GM18520 (cell line): ENCODE results near the gene ASCL2.
"Not testable (repeated sequence)": the region's sequence is repeated elsewhere in the genome, so short reads cannot be mapped to it uniquely, and the experiment has no call there.

Experiments
- ATAC-seq: cut with Tn5 transposase; IDR thresholded peaks from one replicate; pipeline ENCODE4 v1.9.1; 2021; ENCODE audit not compliant: unreplicated experiment

Gene ASCL2

GRCh38 chr11:2298795-2299761 lies 28.7 kb upstream of the ASCL2 start:
- no peak for ATAC-seq

DNA sequence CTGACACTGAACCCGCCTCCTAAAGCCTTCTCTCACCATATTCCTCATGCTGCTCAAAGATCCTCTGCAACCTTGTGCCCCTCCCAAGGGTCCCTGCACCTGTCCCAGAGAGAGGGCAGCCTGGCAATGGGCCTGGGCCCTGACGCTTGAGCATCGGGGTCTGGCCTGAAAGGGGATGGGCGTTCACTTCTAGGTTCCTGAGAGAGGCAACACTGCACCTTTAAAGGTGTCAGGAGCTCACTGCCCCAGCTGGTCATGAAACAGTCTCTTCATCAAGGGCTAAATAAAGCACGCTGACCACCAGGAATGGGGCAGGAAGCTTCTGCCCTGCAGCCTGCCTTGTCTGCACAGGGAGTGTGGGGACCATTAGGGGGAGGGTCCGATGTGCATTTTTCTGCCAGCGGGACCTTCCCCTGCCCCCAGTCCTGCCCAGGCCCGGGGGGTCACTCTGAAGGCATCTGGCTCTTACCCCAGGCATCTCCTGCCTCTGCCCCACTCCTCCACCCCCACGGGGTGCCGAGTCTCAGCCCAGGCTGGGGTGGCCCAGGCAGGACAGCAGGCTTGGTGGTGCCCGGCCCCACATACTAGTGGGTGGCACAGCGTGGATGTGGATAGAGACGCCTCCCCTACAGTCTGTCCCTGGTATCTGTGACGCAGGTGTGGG lies 27.9 kb upstream of the ASCL2 start:
- no peak for ATAC-seq

DNA sequence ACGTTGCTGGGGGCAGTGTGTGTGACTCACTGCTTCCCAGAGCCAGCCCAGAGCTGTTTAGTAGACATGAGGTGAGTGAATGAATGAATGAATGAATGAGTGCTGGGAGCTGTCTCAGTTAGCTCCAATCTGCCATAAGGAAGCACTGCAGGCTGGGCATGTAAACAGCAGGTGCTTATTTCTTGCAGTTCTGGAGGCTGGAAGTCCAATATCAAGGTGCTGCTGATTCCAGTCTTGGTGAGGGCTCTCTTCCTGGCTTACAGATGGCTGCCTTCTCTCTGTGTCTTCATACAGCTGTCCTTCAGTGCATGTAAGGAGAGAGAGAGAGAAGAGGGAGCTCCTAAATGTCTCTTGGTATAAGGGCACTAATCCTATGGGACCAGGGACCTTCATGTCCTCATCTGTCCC lies 27.2 kb upstream of the ASCL2 start:
- no peak for ATAC-seq

DNA sequence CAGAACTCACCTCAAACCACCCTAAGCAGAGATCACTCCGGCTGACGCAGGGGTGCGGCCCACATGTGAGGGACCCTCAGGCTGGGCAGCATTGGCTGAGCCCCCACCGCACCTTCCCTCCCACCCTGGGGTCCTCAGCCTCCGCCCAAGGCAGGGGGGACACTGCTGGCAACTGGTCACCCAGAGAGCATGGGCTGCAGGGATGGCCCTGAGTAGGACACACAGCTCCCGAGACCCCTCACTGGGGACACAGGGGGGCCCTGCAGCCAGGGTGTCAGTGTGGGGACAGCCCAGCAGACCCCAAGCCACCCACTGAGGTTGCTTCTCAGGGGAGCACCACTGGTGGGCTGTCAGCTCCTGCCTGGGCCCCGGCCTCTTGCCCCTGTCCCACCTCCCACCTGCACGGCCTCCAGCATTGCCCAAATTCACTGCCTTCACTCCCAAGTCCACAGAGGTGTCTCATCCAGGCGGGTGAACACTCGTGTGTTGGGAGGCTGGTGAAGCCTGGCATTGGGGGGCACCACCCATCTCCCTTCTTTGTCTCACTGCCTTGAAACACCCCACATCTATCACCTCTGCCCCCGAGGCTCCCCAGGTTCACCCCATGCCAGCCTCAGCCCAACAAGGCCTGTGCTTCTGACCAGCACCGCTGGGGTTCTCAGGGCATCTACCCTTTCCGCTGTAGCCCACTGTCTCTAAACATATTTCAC lies 26.7 kb upstream of the ASCL2 start:
- no peak for ATAC-seq

DNA sequence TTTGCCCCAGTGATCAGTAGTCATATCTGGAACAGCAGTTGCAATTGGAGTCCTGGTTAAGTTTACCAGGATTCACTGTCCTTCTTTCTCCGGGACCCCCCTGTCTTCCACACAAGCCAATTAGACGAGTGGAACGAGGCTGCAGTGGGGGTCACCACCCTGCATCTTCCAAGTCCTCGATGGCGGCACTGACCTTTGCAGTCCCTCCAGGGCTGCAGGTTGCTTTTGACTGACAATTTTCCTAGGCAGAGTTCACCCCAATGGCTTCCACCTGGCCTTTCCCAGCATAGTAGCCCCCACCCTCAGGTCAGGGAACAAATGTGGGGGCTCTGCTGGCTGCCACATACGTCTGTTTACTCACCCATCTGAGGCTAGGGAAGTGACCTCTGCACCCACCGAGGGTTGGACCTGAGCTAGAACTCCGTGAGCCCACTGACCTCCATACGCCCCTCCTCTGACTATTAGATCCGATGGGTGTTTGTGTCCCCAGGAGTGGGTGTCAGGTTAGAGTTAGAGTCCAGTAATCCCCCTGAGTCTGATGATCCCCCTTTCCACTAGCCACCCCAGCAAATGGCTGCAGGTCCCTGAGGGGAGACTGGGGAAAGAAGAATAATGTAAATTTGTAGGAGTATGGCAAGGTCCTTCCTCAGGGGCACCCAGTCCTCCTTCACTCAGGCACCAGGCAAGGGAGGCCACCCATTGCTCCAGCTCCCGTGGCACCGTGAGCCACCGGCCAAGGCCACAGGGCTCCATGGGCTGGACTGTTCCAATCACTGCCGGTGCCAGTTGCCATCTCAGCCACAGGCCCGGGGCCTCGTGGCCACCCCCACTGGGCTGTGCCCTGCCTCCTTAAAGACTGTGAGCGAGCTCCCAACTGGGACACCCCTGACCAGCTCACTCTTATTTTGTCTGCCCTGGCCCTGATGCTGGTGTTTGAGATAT lies 25.9 kb upstream of the ASCL2 start:
- ATAC-seq = no peak

DNA sequence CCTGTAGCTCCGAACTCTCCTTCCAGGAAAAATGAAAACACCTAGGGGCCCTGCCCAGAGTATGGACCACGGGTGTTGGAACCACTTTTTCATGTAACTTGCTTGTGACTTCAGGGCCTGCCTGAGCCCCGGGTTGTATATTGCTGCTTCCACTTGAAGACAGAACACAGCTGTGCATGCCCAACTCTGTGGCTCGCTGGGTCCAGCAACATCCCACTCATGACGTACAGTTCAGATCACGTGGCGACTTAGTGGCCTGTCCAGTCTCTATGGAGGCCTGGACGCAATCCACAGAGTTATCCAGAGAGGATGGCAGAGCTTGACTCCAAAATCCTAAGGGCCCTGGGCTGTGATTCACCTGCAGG lies 24.5 kb upstream of the ASCL2 start:
- ATAC-seq = no peak

DNA sequence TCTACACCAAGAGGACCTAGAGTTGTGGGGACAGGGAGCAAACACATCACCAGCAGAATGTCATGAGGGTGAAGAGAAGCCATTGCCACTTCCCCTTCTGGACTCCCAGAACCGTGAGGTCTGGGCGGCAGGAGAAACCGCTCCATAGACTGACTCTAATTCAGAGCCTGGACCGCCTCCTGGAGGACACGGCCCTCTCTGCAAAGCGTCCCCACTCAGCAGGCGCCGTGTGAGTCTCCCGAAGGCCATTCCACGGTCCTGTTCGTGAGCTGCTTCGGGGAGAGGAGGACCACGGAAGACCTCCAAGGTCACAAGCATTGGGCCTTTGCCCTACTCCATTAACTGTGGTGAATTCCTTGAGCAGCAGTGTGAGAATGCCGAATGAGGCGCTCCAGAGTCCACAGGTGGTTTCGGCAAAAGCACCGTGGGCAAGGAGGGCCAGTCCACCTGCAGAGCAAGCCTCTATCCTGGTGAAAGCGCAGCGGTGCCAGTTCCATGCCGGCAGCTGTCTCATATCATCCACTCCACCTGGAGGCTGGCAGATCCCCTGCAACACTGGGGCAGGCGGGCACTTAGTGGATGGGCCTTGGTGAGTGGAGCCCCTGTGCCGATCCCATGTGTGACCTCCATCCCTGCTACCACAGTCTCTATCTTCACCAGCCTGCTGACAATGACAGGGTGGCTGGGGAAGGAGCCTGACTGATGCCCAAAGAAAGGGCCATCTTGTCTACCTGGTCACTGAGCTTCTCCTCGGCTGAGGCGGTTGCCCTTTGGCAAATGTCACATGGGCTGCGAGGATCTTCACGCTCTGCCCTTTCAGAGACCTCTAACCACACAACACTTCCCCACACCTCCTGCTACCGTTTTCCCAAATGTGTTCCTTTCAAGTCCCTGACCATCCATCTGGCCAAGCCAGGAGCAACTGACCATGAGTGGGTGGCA lies 23.9 kb upstream of the ASCL2 start:
- ATAC-seq = no peak

- no peak for ATAC-seq
Measured at GRCh38 chr11:2293531-2293971, 23.2 kb upstream of the ASCL2 start.

DNA sequence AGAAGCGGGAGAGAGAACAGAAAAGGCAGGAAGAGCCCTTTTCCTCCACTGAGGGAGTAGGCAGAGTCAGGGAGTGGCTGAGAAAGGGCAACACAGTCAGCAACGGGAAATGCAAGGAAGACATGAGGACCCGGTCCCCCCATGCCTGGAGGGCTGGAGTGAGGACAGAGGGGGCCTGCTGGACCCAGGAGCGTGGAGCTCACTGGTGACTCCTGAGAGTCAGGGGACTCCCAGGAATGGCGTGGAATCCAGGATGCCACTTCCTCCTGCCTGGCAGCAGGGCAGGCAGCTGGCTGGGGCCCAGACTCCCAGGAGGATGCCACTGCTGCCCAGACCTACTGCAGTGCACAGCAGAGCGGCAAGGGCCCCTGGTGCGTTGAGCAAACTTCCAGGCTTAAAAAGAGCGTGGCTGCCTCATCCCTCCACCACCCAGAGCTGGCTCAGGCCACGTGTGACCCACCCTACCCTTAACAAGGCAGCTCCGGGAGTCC lies 20.0 kb upstream of the ASCL2 start:
- ATAC-seq = no peak

GRCh38 chr11:2289859-2290258 lies 19.5 kb upstream of the ASCL2 start:
- no peak for ATAC-seq

GRCh38 chr11:2289350-2289749 lies 19.0 kb upstream of the ASCL2 start:
- no peak for ATAC-seq

GRCh38 chr11:2287091-2287490 lies 16.7 kb upstream of the ASCL2 start:
- ATAC-seq = no peak

DNA sequence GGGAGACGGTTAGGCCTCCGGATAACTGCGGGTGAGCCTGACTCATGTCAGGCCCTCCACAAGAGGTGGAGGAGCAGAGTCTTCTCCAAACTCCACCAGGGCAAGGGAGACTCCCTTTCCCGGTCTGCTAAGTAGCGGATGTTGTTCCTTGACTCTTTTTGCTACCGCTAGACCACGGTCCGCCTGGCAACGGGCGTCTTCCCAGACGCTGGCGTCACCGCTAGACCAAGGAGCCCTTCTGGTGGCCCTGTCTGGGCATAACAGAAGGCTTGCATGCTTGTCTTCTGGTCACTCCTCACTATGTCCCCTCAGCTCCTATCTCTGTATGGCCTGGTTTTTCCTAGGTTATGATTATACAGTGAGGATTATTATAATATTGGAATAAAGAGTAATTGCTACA lies 16.0 kb upstream of the ASCL2 start:
- not testable (repeated sequence) for ATAC-seq

DNA sequence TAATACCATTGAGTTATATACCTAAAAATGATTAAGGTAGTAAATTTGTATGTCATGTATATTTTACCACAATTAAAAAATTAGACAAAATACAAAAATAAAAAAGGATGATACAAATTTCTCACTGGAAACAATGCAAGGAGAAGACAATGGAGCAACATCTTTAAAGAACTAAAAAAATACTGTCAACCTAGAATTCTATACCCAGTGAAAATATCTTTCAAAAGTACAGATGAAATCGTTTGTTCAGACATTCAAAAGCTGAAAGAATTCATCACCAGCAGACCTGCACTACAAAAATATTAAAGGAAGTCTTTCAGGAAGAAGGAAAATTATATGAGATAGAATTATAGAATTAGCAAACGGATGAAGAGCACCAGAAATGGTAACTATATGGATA lies 9.8 kb upstream of the ASCL2 start:
- no peak for ATAC-seq

DNA sequence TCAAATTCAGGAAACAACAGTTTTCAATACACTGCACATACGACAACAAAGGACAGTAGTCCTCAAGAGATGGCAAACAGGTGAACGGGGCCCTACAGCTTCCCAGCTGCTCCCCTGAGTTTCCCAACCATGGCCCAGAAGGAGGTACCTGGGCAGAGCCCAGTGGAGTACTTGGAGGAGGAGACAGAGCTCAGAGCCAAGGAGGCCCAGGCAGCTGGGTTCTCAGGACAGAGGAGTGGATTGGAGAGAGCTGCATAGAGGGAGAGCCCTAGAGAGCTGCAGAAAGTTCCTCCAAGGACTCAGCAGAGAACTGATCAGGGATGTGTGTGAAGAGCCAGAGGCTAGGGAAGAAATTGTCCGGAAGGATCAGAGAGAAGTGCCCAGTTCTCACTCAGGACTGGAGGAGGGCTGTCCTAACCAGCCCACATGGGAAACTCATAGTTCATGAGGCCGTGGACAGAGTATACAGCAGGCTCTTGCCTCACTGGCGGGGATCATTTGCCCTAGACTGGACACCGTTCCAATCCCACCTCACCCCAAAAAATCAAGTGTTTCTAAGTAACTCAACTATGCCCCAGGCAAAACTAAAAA lies 7.6 kb upstream of the ASCL2 start:
- no peak for ATAC-seq

DNA sequence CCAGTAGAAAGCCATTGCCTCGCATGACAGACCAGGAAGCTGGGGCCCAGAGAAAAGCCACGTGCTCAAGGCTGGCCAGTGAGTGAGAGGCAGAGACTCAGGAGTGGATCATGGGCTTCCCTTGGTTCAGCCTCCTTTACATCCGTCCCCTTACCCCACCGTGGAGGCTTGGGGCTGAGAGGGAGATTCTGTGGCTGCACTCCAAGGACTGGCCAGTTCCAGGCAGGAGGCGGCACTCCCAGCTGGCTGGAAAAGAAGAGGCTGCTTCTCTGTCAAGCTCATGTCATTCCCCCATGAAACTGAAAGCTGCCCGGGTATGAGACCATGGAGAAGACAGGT lies 6.6 kb upstream of the ASCL2 start:
- no peak for ATAC-seq

- ATAC-seq = no peak
Measured at GRCh38 chr11:2276280-2277007, 6.1 kb upstream of the ASCL2 start.
